Measurements from ENCODE around the gene BEST4.
"Not testable (repeated sequence)": the region's sequence is repeated elsewhere in the genome, so short reads cannot be mapped to it uniquely, and the experiment has no call there.

Gene BEST4

GRCh38 chr1:44827197-44828002 lies 39.4 kb upstream of the BEST4 start:
- no peaks in the 10 kb centered on the region for H3K27me3 ChIP-seq (ENCODE audit: control insufficient read depth, insufficient read depth, low read length)
- no peak overlapping the region for H3K27ac ChIP-seq (ENCODE audit: low read depth, low read length)
- no peak overlapping the region for H3K4me3 ChIP-seq (ENCODE audit: low read depth, low read length)
- peaks cover 23% of the 10 kb centered on the region for H3K4me1 ChIP-seq (ENCODE audit: control insufficient read depth, insufficient read depth, low read length)
- no peaks in the 10 kb centered on the region for H3K9me3 ChIP-seq (ENCODE audit: control insufficient read depth, insufficient read depth, low read depth, low read length)
- no peak overlapping the region for H3K9ac ChIP-seq (ENCODE audit: low read length)
- H3K36me3 ChIP-seq (ENCODE audit: control insufficient read depth, insufficient read depth, low read length), result no peaks in the 10 kb centered on the region

GRCh38 chr1:44826375-44827196 lies 38.6 kb upstream of the BEST4 start:
- H3K9me3 ChIP-seq (ENCODE audit: control insufficient read depth, insufficient read depth, low read depth, low read length), result no peaks in the 10 kb centered on the region
- H3K27ac ChIP-seq (ENCODE audit: low read depth, low read length), result no peak overlapping the region
- H3K9ac ChIP-seq (ENCODE audit: low read length), result no peak overlapping the region
- no peak overlapping the region for H3K4me3 ChIP-seq (ENCODE audit: low read depth, low read length)
- peaks cover 15% of the 10 kb centered on the region for H3K4me1 ChIP-seq (ENCODE audit: control insufficient read depth, insufficient read depth, low read length)
- H3K36me3 ChIP-seq (ENCODE audit: control insufficient read depth, insufficient read depth, low read length), result no peaks in the 10 kb centered on the region
- H3K27me3 ChIP-seq (ENCODE audit: control insufficient read depth, insufficient read depth, low read length), result no peaks in the 10 kb centered on the region

- H3K36me3 ChIP-seq (ENCODE audit: control insufficient read depth, insufficient read depth, low read length); H3K27ac ChIP-seq (ENCODE audit: low read depth, low read length); H3K27me3 ChIP-seq (ENCODE audit: control insufficient read depth, insufficient read depth, low read length); H3K4me3 ChIP-seq (ENCODE audit: low read depth, low read length); H3K9me3 ChIP-seq (ENCODE audit: control insufficient read depth, insufficient read depth, low read depth, low read length); H3K9ac ChIP-seq (ENCODE audit: low read length): not testable (repeated sequence)
- H3K4me1 ChIP-seq (ENCODE audit: control insufficient read depth, insufficient read depth, low read length), result peaks cover 11% of the 10 kb centered on the region
Measured at GRCh38 chr1:44824392-44824791, 36.4 kb upstream of the BEST4 start.

GRCh38 chr1:44822981-44823451 lies 35.0 kb upstream of the BEST4 start:
- no peak overlapping the region for H3K4me3 ChIP-seq (ENCODE audit: low read depth, low read length)
- no peaks in the 10 kb centered on the region for H3K36me3 ChIP-seq (ENCODE audit: control insufficient read depth, insufficient read depth, low read length)
- no peaks in the 10 kb centered on the region for H3K9me3 ChIP-seq (ENCODE audit: control insufficient read depth, insufficient read depth, low read depth, low read length)
- H3K27ac ChIP-seq (ENCODE audit: low read depth, low read length), result no peak overlapping the region
- H3K4me1 ChIP-seq (ENCODE audit: control insufficient read depth, insufficient read depth, low read length), result peaks cover 15% of the 10 kb centered on the region
- no peak overlapping the region for H3K9ac ChIP-seq (ENCODE audit: low read length)
- H3K27me3 ChIP-seq (ENCODE audit: control insufficient read depth, insufficient read depth, low read length), result no peaks in the 10 kb centered on the region

GRCh38 chr1:44822131-44822701 lies 34.2 kb upstream of the BEST4 start:
- Histone ChIP-seq H3K9ac (ENCODE audit: low read length) (no peak overlapping the region), H3K4me3 (ENCODE audit: low read depth, low read length) (no peak overlapping the region), H3K9me3 (ENCODE audit: control insufficient read depth, insufficient read depth, low read depth, low read length) (no peaks in the 10 kb centered on the region), H3K4me1 (ENCODE audit: control insufficient read depth, insufficient read depth, low read length) (peaks cover 15% of the 10 kb centered on the region), H3K27me3 (ENCODE audit: control insufficient read depth, insufficient read depth, low read length) (no peaks in the 10 kb centered on the region), H3K27ac (ENCODE audit: low read depth, low read length) (no peak overlapping the region), H3K36me3 (ENCODE audit: control insufficient read depth, insufficient read depth, low read length) (no peaks in the 10 kb centered on the region)

GRCh38 chr1:44821240-44821715 lies 33.3 kb upstream of the BEST4 start:
- peaks cover 11% of the 10 kb centered on the region for H3K4me1 ChIP-seq (ENCODE audit: control insufficient read depth, insufficient read depth, low read length)
- H3K9ac ChIP-seq (ENCODE audit: low read length), result no peak overlapping the region
- H3K4me3 ChIP-seq (ENCODE audit: low read depth, low read length), result no peak overlapping the region
- H3K27me3 ChIP-seq (ENCODE audit: control insufficient read depth, insufficient read depth, low read length), result no peaks in the 10 kb centered on the region
- H3K36me3 ChIP-seq (ENCODE audit: control insufficient read depth, insufficient read depth, low read length), result no peaks in the 10 kb centered on the region
- H3K27ac ChIP-seq (ENCODE audit: low read depth, low read length), result no peak overlapping the region
- H3K9me3 ChIP-seq (ENCODE audit: control insufficient read depth, insufficient read depth, low read depth, low read length), result no peaks in the 10 kb centered on the region

- H3K4me1 ChIP-seq (ENCODE audit: control insufficient read depth, insufficient read depth, low read length), result peaks cover 11% of the 10 kb centered on the region
- H3K27me3 ChIP-seq (ENCODE audit: control insufficient read depth, insufficient read depth, low read length), result no peaks in the 10 kb centered on the region
- peak overlapping the region; percentile 99 for H3K27ac ChIP-seq (ENCODE audit: low read depth, low read length)
- H3K4me3 ChIP-seq (ENCODE audit: low read depth, low read length), result peak overlapping the region; percentile 53
- no peaks in the 10 kb centered on the region for H3K36me3 ChIP-seq (ENCODE audit: control insufficient read depth, insufficient read depth, low read length)
- no peaks in the 10 kb centered on the region for H3K9me3 ChIP-seq (ENCODE audit: control insufficient read depth, insufficient read depth, low read depth, low read length)
- peak overlapping the region; percentile 96 for H3K9ac ChIP-seq (ENCODE audit: low read length)
Measured at GRCh38 chr1:44820328-44821239, 32.6 kb upstream of the BEST4 start.

- H3K36me3 ChIP-seq (ENCODE audit: control insufficient read depth, insufficient read depth, low read length), result no peaks in the 10 kb centered on the region
- no peaks in the 10 kb centered on the region for H3K9me3 ChIP-seq (ENCODE audit: control insufficient read depth, insufficient read depth, low read depth, low read length)
- peak overlapping the region; percentile 99 for H3K27ac ChIP-seq (ENCODE audit: low read depth, low read length)
- peak overlapping the region; percentile 53 for H3K4me3 ChIP-seq (ENCODE audit: low read depth, low read length)
- peaks cover 13% of the 10 kb centered on the region for H3K4me1 ChIP-seq (ENCODE audit: control insufficient read depth, insufficient read depth, low read length)
- no peaks in the 10 kb centered on the region for H3K27me3 ChIP-seq (ENCODE audit: control insufficient read depth, insufficient read depth, low read length)
- peak overlapping the region; percentile 96 for H3K9ac ChIP-seq (ENCODE audit: low read length)
Measured at GRCh38 chr1:44819608-44820327, 31.8 kb upstream of the BEST4 start.

GRCh38 chr1:44819196-44819607 lies 31.2 kb upstream of the BEST4 start:
- H3K27me3 ChIP-seq (ENCODE audit: control insufficient read depth, insufficient read depth, low read length), result no peaks in the 10 kb centered on the region
- peak overlapping the region; percentile 48 for H3K4me3 ChIP-seq (ENCODE audit: low read depth, low read length)
- H3K27ac ChIP-seq (ENCODE audit: low read depth, low read length), result no peak overlapping the region
- H3K4me1 ChIP-seq (ENCODE audit: control insufficient read depth, insufficient read depth, low read length), result peaks cover 14% of the 10 kb centered on the region
- H3K9me3 ChIP-seq (ENCODE audit: control insufficient read depth, insufficient read depth, low read depth, low read length), result no peaks in the 10 kb centered on the region
- H3K9ac ChIP-seq (ENCODE audit: low read length), result peak overlapping the region; percentile 43
- H3K36me3 ChIP-seq (ENCODE audit: control insufficient read depth, insufficient read depth, low read length), result no peaks in the 10 kb centered on the region
